K562 (cell line): ENCODE data around the gene YPEL3. TPM values are rescaled to one million over a fixed set of nuclear protein-coding genes. Genes with fewer than 3 reads are reported as not detected.

ENCODE experiments used
- BRD9 ChIP-seq: fragments of 450-650 bp; IDR thresholded peaks from 2 replicates; pipeline ENCODE4 v1.6.1; 2018; ENCODE audit warnings: low read depth; ENCODE audit not compliant: partially characterized antibody
- C11orf30 ChIP-seq: fragments of 450-650 bp; IDR thresholded peaks from 2 replicates; pipeline ENCODE4 v1.6.1; 2016; ENCODE audit warnings: low read depth, mild to moderate bottlenecking
- CHD2 ChIP-seq: IDR thresholded peaks from 2 replicates; pipeline ENCODE4 v1.6.1; 2011; ENCODE audit warnings: low read depth, low read length
- DMBX1 ChIP-seq: fragments of 250-450 bp; sonication (Bioruptor Pico); IDR thresholded peaks from 2 replicates; pipeline ENCODE4 v1.8.0; 2022; ENCODE audit warnings: inconsistent platforms, mild to moderate bottlenecking, moderate library complexity, borderline replicate concordance
- EP400 ChIP-seq: fragments of 450-650 bp; IDR thresholded peaks from 2 replicates; pipeline ENCODE4 v1.6.1; 2017; ENCODE audit warnings: antibody characterized with exemption, mild to moderate bottlenecking, moderate library complexity
- GTF2A2 ChIP-seq: IDR thresholded peaks from 2 replicates; pipeline ENCODE4 v1.6.1; 2016; ENCODE audit warnings: mild to moderate bottlenecking, missing genetic modification characterization, missing compliant biosample characterization
- HES1 ChIP-seq: fragments of 450-650 bp; IDR thresholded peaks from 2 replicates; pipeline ENCODE4 v1.6.1; 2016; ENCODE audit warnings: low read depth, mild to moderate bottlenecking, moderate library complexity
- ILK ChIP-seq: fragments of 450-650 bp; IDR thresholded peaks from 2 replicates; pipeline ENCODE4 v1.6.1; 2016; ENCODE audit warnings: missing genetic modification characterization, low read depth, mild to moderate bottlenecking, missing compliant biosample characterization, moderate library complexity, borderline replicate concordance
- MAFG ChIP-seq: fragments of 450-650 bp; conservative IDR thresholded peaks from 2 replicates; pipeline ENCODE4 v1.6.1; 2016; ENCODE audit warnings: missing genetic modification characterization, missing compliant biosample characterization
- NFIX ChIP-seq: fragments of 250-450 bp; sonication (Bioruptor Pico); IDR thresholded peaks from 2 replicates; pipeline ENCODE4 v1.4.0; 2020; ENCODE audit warnings: low read depth, mild to moderate bottlenecking, moderate library complexity
- PRDM10 ChIP-seq: fragments of 450-650 bp; IDR thresholded peaks from 2 replicates; pipeline ENCODE4 v1.6.1; 2018; ENCODE audit not compliant: partially characterized antibody
- PURB ChIP-seq: sonication (generic); formaldehyde crosslinking; IDR thresholded peaks from 2 replicates; pipeline ENCODE4 v1.9.0; 2021; ENCODE audit warnings: low read depth, mild to moderate bottlenecking, missing genetic modification reagents
- RHOXF2B ChIP-seq: fragments of 250-450 bp; sonication (Bioruptor Pico); conservative IDR thresholded peaks from 2 replicates; pipeline ENCODE4 v1.5.1; 2021
- SNRNP70 ChIP-seq: fragments of 200-400 bp; formaldehyde crosslinking; optimal IDR thresholded peaks from 2 replicates; pipeline ENCODE3; 2017; ENCODE audit warnings: low read depth, low read length
- STAT6 ChIP-seq: sonication (generic); formaldehyde crosslinking; IDR thresholded peaks from 2 replicates; pipeline ENCODE4 v1.8.1; 2023; ENCODE audit warnings: mild to moderate bottlenecking, missing genetic modification reagents
- ZBTB1 ChIP-seq: sonication (generic); formaldehyde crosslinking; IDR thresholded peaks from 2 replicates; pipeline ENCODE4 v1.8.1; 2023; ENCODE audit warnings: missing genetic modification reagents, low read depth, mild to moderate bottlenecking, borderline replicate concordance
- ZNF592 ChIP-seq: fragments of 450-650 bp; IDR thresholded peaks from 2 replicates; pipeline ENCODE4 v1.6.1; 2017; ENCODE audit warnings: antibody characterized with exemption, mild to moderate bottlenecking
- polyA plus RNA-seq, 8 experiments: library from polyadenylated mRNA; depleted of rRNA in 4 of 8; stranded (reverse) in 5 of 8; unstranded in 3 of 8; fragments of >200 nt; fragmentation: Nextera tagmentation in 2 of 8; fragmentation: Illumina TruSeq in 1 of 8; extraction: Ambion mirVana in 2 of 8; extraction: Trizol in 1 of 8; gene quantifications; 2 replicates each; pipeline versions ENCODE4 v1.2.1 to v1.2.3, GENCODE V29; 2011 to 2014; ENCODE audit warnings: inconsistent platforms in 1 of 8, missing spikeins in 1 of 8
- total RNA-seq, 7 experiments: library from RNA; depleted of rRNA in 6 of 7; stranded (reverse); fragments of >200 nt in 6 of 7; fragmentation: Illumina TruSeq in 2 of 7; extraction: Trizol in 2 of 7; gene quantifications; 2 replicates each; pipeline versions ENCODE4 v1.2.1 to v1.2.3, GENCODE V29; 2011 to 2021; ENCODE audit warnings: low replicate concordance in 1 of 7

YPEL3 gene
- total and polyA plus RNA-seq, 9 of the 15 experiments (the other 6 are each of a cell fraction or from before 2014, with no cell fraction given): 0.41 to 15.0 (median 2.9) TPM

GRCh38 chr16:30113711-30114333, 17.8 kb upstream of the YPEL3 start (continued):
- TF ChIP-seq NFIX (no peak), DMBX1 (CRISPR knock-in tag) (no peak), RHOXF2B (no peak), PURB (CRISPR knock-in tag) (no peak), GTF2A2 (tag) (no peak), ZNF592 (peak; percentile 46; the same call in 1 of the 2 replicates), EP400 (no peak), STAT6 (CRISPR knock-in tag) (no peak), HES1 (no peak), BRD9 (no peak), ILK (tag) (no peak), ZBTB1 (CRISPR knock-in tag) (no peak), SNRNP70 (no peak), CHD2 (no peak), PRDM10 (peak; percentile 81), MAFG (0 out of 2 replicates have a peak, but pooled peaks have one; percentile 39), C11orf30 (0 out of 2 replicates have a peak, but pooled peaks have one; percentile 16)
